GM15510 (cell line): Measurements from ENCODE around the gene IGF1R.

ENCODE experiments used
- POLR2A ChIP-seq: IDR thresholded peaks from 3 replicates; pipeline ENCODE4 v1.6.1; 2011; ENCODE audit warnings: borderline replicate concordance; ENCODE audit not compliant: insufficient read length; ENCODE audit errors: extremely low read depth

Gene IGF1R

GRCh38 chr15:98844261-98844660 is 195.9 kb downstream of the IGF1R start:
- TF ChIP-seq POLR2A: no peak

DNA sequence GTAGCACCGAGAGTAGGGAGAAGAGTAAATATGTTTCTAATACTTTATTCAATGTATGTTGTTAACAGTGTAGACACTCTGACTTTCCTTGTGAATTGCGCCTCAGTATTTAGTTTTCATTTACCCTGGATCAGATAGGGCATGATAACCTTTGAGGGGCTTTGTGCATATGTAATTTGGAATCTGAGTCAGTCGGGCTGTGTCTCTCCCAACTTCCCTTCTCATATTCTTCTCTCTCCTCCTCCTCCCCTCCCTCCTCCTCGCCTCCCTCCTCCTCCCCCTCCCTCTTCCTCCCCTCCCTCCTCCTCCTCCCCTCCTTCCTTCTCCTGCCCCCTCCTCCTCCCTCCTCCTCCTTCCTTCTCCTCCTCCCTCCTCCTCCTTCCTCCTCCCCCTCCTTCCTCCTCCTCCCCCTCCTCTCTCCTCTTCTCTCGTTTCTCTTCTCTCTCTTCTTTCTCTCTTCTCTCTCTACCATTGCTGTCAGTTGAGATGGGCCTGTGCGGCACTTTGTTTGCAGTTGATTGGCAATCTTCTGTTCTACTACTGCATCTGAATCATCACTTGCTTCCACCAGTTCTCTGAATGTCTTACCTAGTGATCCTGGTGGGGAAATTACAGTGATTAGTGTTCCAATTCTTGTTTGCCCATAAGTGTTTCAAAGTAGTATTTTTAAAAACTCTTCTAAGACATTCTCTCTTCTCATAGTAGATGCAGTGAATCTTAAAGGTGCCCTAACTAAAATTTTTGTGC is 197.0 kb downstream of the IGF1R start:
- no peak for TF ChIP-seq POLR2A

DNA sequence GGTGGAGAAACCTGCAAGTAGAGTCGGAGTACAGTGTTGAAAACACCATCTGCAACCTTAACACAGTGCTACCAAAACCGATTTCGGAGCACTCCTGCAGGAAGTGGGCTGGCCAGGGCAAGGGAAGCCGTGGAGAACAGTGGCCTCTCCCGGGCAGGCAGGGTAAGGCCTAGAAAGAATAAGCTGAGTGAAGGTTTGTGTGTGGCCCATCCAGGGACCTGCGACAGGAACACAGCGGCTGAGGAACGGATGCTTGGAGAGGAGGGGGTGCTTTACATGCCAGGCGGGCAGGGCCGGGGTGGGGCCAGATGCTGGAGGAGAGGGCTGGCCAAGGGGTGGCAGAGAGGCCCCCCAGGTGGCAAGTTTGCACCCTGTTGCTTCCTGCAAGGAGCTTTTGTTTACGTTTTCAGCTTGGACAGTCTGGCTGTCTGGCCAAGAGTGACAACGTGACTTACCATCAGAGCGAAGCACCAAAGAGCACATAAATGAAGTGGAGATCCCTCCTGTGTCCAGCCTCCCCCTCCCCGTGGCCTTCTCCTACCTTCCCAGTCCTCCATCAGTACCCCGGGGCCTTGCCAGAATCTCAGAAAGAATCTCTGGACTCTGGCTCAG is 202.7 kb downstream of the IGF1R start:
- TF ChIP-seq POLR2A: no peak

GRCh38 chr15:98853161-98853560 is 204.8 kb downstream of the IGF1R start:
- no peak for TF ChIP-seq POLR2A

DNA sequence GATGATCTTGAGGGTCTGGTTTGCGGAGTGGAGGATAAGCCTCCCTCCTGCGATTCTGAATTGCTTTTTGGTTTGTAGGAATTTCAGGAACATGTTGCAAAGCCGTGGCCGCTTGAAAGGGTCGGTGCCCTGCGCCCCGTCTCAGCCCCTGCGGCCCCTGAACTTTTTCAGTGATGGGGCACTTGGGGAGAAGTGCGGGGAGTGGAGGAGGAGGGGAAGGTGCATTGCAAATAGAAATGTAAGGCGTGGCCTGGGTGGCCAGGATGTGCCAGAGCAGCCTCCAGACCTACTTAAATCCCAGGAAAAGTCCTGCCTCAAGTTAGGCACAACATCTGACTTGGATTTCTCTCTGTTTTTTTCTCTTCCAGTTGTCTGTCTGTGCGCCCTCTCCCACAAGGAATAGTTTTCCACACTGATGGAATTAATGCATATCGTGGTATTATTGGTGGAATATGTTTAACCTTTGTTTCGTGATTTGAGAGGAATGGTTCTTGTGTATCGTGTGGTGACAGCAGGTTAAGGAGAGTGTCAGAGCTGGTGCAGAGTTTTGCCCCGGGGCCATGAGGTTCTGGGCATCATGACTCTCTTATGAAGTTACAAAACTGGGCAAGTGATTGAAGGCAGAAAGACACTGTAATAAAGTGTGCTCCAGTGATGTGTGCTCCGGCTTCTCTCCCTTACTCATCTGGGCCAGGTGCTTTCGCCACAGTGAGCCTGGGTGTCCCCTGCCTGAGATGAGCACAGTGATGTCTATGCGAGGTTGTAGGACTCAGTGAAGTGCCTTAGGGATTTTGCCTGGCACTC is 205.5 kb downstream of the IGF1R start:
- no peak for TF ChIP-seq POLR2A

GRCh38 chr15:98854496-98854895 is 206.2 kb downstream of the IGF1R start:
- TF ChIP-seq POLR2A: no peak

- no peak for TF ChIP-seq POLR2A
These were observed 206.9 kb downstream of the IGF1R start for GRCh38 chr15:98855067-98855814.

GRCh38 chr15:98855815-98856531 is 207.6 kb downstream of the IGF1R start:
- TF ChIP-seq POLR2A: no peak

DNA sequence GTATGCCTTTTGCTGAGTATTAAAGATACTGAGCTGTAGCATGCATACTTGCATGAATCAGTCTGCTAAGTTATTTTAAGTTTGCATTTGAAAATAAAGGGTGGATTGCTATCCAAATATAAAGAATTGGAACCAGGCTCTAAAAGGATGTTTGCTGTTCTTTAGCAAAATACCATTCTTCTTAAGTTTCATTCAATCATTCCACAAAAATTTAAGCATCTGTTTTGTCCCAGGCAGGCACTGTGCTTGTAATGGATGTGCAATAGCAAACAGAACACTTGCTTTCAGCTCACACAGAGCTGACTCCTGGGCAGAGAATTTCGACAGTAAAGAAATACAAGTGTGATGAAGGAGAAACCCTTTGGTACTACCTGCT is 208.2 kb downstream of the IGF1R start:
- no peak for TF ChIP-seq POLR2A

DNA sequence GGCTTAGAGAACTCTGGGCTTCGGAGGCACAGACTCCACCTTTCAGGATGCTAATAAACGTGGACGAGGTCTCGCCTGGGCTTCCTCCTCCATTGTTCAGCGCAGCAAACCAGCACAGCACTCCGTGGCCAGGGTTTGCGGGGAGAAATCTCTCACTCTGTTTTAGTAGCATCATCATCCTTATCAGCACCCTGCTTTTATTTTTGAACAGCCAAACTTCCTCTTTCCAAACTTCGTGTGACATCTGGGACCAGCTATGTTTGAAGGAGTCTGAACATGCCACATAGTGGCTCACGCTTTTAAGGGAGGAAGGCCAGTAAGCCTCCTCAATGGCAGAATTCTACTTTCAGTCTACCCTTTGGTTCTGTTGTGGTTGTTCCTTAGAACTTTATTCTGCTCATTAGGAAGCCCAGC is 210.3 kb downstream of the IGF1R start:
- no peak for TF ChIP-seq POLR2A

GRCh38 chr15:98859149-98859548 is 210.8 kb downstream of the IGF1R start:
- TF ChIP-seq POLR2A: no peak

DNA sequence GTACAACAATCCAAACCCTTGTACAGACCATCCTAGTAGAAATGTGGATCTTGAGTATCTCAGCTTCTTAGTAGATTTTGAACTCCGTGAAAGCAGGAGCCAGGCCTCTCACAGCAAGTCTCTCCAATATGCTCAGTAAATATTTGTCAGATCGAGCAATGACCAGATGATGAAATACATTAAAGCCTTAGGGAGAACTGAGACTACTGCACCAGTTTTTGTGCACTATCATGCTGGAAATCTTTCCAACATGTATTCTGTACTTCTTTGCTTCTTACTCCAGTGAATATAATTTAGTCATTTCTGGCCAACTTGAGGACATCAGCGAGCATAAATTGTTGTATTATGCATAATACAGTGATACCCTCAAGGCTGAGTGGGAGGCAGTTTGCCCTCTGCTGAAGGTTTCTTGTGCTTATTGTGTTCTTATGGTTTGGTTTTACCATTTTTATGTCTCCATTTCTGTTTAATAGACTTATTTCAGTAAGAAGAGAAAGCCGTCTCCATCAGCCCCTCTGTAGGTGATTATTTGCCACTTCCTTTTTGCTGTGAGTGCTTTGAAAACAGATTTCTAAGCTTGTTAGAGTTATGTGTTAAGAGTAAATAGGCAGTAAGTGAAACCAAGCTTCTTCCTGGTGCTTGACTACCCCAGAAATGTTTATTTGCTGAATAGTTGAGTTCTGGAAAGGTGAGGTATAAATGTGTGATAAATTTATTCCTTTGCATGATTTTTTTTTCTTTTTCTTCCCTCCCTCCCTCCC is 212.1 kb downstream of the IGF1R start:
- TF ChIP-seq POLR2A: no peak

DNA sequence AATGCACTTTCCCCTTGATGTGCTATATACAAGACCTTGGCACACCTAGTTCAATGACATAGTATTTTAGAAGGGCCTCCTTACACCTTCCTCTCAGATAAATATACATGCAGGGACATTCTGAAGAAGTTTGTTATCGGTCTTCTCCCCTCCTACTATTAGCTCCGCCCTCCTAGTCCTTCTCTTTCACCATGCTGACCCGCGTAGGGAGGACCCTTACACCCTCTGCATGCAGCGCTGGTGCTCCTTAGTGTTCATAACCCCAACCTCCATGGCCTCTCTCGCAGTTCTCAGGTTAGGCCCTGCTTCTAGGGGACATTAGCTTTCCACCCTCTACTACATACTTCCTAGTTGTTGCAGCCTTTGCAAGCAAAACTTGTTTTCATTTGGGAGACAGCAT is 212.8 kb downstream of the IGF1R start:
- TF ChIP-seq POLR2A: no peak

- TF ChIP-seq POLR2A: no peak
These were observed 215.6 kb downstream of the IGF1R start for GRCh38 chr15:98863983-98864382.
